Activated naive CD8-positive, alpha-beta T cell (primary cell): Measurements from ENCODE around the gene FREY1.

Experiments used
- H3K27ac Mint-ChIP-seq: one replicate; pipeline ENCODE4 v1.8.0; 2021; ENCODE audit warnings: mixed read lengths
- H3K27me3 Mint-ChIP-seq: one replicate; pipeline ENCODE4 v1.8.0; 2021; ENCODE audit warnings: mixed read lengths
- H3K36me3 Mint-ChIP-seq: one replicate; pipeline ENCODE4 v1.8.0; 2021; ENCODE audit warnings: mixed read lengths
- H3K4me1 Mint-ChIP-seq: one replicate; pipeline ENCODE4 v1.8.0; 2021; ENCODE audit warnings: low read depth, mixed read lengths
- H3K4me3 Mint-ChIP-seq: one replicate; pipeline ENCODE4 v1.8.0; 2021; ENCODE audit warnings: mild to moderate bottlenecking, mixed read lengths
- H3K9me3 Mint-ChIP-seq: one replicate; pipeline ENCODE4 v1.8.0; 2021; ENCODE audit warnings: low read depth, mixed read lengths

FREY1 gene

DNA sequence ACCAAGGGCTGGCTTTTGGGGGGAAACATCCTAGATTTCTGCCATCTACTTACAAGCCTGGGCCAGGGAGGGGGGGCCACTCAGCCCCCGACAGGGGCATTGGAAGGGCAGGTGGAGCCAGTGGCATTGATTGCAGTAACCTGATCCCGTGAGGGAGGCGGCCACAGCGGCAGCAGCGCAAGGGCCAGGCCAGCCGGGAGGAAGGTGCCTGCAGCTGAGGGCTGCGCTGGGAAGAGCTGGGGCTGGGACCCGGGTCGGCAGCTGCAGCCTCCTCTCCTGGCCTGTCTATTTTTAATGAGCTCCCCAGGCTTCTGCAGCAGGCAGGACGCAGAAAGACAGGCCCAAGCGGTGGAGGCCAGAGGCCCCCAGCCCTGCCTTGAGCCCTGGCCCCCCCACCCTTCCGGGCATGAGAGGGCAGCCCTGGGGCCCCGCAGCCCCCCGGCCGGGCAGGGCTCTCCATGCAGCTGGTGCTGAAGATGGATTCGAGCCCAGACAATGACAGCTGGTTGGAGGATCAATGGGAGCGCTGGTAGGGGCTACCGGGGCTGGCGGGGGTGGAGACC, 10.6 kb downstream of the FREY1 start:
- Mint-ChIP-seq H3K36me3 (no peaks in the 10 kb centered on the region), H3K4me1 (peaks cover 2% of the 10 kb centered on the region), H3K4me3 (no peak overlapping the region), H3K9me3 (no peaks in the 10 kb centered on the region), H3K27ac (no peak overlapping the region), H3K27me3 (peaks cover 16% of the 10 kb centered on the region)

GRCh38 chr11:45895553-45896259, 11.4 kb downstream of the FREY1 start:
- H3K4me1 Mint-ChIP-seq = peaks cover 2% of the 10 kb centered on the region
- no peak overlapping the region for H3K4me3 Mint-ChIP-seq
- H3K36me3 Mint-ChIP-seq = no peaks in the 10 kb centered on the region
- no peak overlapping the region for H3K27ac Mint-ChIP-seq
- H3K27me3 Mint-ChIP-seq = peaks cover 16% of the 10 kb centered on the region
- no peaks in the 10 kb centered on the region for H3K9me3 Mint-ChIP-seq

DNA sequence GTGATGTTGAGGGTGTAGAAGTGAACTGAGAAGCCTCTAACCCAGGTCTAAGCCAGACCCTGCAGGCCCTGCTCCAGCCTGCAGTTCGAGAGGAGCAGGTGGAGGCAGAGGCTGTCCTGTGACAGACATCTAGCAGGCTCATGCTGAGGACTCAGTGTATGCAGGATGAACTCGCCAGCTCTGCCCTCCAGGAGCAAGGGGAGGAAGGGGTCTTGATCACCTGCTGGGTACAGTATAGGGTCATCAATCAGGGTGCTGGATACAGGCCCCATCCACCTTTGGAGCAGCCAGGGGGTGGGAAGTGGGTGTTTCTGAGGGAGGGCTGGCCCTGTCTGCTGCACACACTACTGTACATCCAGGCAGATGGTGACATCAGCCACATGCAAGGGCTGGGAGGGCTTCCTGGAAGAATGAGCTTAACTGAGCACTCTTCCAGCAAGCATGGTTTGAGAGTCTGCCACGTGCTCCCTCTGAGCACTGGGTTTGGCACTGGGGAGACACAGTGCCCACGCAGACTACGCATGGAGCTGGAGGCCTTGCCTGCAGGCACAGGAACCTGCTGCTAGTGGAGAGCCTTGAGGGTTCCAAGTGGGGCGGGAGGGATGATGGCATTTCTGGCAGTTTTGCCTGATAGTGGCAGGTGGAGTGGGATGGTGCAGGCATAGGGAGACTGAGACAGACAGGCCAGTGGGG, 12.4 kb downstream of the FREY1 start:
- peaks cover 16% of the 10 kb centered on the region for H3K27me3 Mint-ChIP-seq
- no peaks in the 10 kb centered on the region for H3K36me3 Mint-ChIP-seq
- H3K9me3 Mint-ChIP-seq = no peaks in the 10 kb centered on the region
- no peak overlapping the region for H3K27ac Mint-ChIP-seq
- H3K4me3 Mint-ChIP-seq = no peak overlapping the region
- H3K4me1 Mint-ChIP-seq = peaks cover 2% of the 10 kb centered on the region

- no peak overlapping the region for H3K4me3 Mint-ChIP-seq
- peaks cover 11% of the 10 kb centered on the region for H3K27me3 Mint-ChIP-seq
- H3K27ac Mint-ChIP-seq = no peak overlapping the region
- H3K4me1 Mint-ChIP-seq = no peaks in the 10 kb centered on the region
- H3K36me3 Mint-ChIP-seq = no peaks in the 10 kb centered on the region
- no peaks in the 10 kb centered on the region for H3K9me3 Mint-ChIP-seq
These were observed 14.2 kb downstream of the FREY1 start for GRCh38 chr11:45892856-45893255.

- H3K36me3 Mint-ChIP-seq = no peaks in the 10 kb centered on the region
- H3K4me3 Mint-ChIP-seq = no peak overlapping the region
- H3K27ac Mint-ChIP-seq = no peak overlapping the region
- H3K9me3 Mint-ChIP-seq = no peaks in the 10 kb centered on the region
- H3K4me1 Mint-ChIP-seq = no peaks in the 10 kb centered on the region
- H3K27me3 Mint-ChIP-seq = peaks cover 10% of the 10 kb centered on the region
These were observed 16.1 kb downstream of the FREY1 start for GRCh38 chr11:45890886-45891550.

DNA sequence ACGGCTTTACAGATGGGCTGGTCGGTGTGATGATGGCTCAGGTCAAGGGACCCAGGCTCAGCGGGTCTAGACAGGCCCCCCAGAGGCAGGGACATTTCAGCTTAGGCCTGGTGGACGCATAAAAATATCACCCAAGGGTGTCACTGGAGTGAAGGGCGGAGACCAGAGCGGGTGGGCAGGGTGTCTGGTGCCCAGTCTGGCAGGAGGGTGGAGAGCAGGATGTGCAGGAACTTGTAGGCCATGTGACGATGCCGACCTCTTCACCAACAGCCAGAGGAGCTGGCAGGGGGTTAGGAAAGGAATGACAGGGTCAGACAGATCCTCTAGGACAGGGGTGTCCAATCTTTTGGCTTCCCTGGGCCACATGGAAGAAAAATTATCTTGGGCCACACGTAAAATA, 17.1 kb downstream of the FREY1 start:
- Mint-ChIP-seq H3K9me3 (no peaks in the 10 kb centered on the region), H3K27ac (no peak overlapping the region), H3K36me3 (no peaks in the 10 kb centered on the region), H3K27me3 (peaks cover 4% of the 10 kb centered on the region), H3K4me1 (peaks cover 4% of the 10 kb centered on the region), H3K4me3 (no peak overlapping the region)

- Mint-ChIP-seq H3K4me3 (no peak overlapping the region), H3K27me3 (peaks cover under 1% of the 10 kb centered on the region), H3K36me3 (no peaks in the 10 kb centered on the region), H3K4me1 (peaks cover 5% of the 10 kb centered on the region), H3K27ac (no peak overlapping the region), H3K9me3 (no peaks in the 10 kb centered on the region)
These were observed 17.5 kb downstream of the FREY1 start for GRCh38 chr11:45889555-45889954.

- H3K27me3 Mint-ChIP-seq = peaks cover 3% of the 10 kb centered on the region
- peaks cover 7% of the 10 kb centered on the region for H3K4me1 Mint-ChIP-seq
- peak overlapping the region; percentile 47 for H3K4me3 Mint-ChIP-seq
- H3K36me3 Mint-ChIP-seq = no peaks in the 10 kb centered on the region
- no peak overlapping the region for H3K27ac Mint-ChIP-seq
- H3K9me3 Mint-ChIP-seq = no peaks in the 10 kb centered on the region
These were observed 19.5 kb downstream of the FREY1 start for GRCh38 chr11:45887587-45887986.

DNA sequence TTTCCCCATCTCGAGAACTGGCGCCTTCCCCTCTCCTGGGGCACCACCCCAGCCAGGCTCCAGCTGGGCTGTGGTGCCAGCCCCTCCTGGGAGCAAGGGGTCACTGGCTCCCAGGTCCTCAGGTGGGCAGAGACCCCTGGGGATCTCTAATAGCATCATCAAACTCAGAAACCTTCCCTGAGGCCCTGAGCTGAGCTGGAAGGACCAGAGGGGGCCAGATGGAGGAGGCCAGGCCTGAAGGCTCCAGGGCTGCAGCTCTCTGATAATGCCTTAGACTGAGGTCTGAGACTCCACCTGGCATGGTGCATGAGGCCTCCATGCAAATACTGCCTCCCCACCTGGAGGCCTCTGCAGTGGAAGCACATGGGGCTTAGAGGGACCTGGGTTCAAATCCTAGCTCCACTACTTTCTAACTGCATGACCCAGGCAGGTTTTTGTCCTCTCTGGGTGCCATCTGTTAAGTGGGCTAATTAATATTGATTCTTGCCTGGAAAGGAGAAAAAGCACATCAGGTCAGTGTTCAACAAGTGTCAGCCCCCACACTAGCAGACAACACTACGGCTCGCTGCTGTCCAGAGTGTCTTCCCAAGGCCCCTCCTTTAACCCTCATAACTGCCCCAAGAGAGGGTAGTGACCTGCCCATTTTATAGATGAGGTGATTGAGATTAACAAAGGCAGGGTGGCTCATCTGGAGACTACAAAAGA, 20.1 kb downstream of the FREY1 start:
- Mint-ChIP-seq H3K27me3 (peaks cover 3% of the 10 kb centered on the region), H3K27ac (no peak overlapping the region), H3K4me1 (peaks cover 7% of the 10 kb centered on the region), H3K36me3 (peaks cover 5% of the 10 kb centered on the region), H3K9me3 (no peaks in the 10 kb centered on the region), H3K4me3 (peak overlapping the region; percentile 47)

- Mint-ChIP-seq H3K9me3 (no peaks in the 10 kb centered on the region), H3K4me3 (no peak overlapping the region), H3K27me3 (peaks cover 3% of the 10 kb centered on the region), H3K27ac (no peak overlapping the region), H3K36me3 (peaks cover 5% of the 10 kb centered on the region), H3K4me1 (peaks cover 7% of the 10 kb centered on the region)
These were observed 20.9 kb downstream of the FREY1 start for GRCh38 chr11:45885921-45886721.

GRCh38 chr11:45885274-45885920, 21.7 kb downstream of the FREY1 start, which contains the start of gene MAPK8IP1:
TSS of gene MAPK8IP1 (plus strand) at chr11:45885651. CDS start at chr11:45885821, 170 bp downstream.
- no peaks in the 10 kb centered on the region for H3K9me3 Mint-ChIP-seq
- H3K4me1 Mint-ChIP-seq = peaks cover 7% of the 10 kb centered on the region
- H3K4me3 Mint-ChIP-seq = peak within 1 kb of the TSS; percentile 69
- peaks cover 3% of the 10 kb centered on the region for H3K27me3 Mint-ChIP-seq
- H3K27ac Mint-ChIP-seq = no peak within 1 kb of the TSS
- peaks cover 6% of the 10 kb centered on the region for H3K36me3 Mint-ChIP-seq

GRCh38 chr11:45884596-45885185, 22.4 kb downstream of the FREY1 start:
- H3K36me3 Mint-ChIP-seq = peaks cover 10% of the 10 kb centered on the region
- peak overlapping the region; percentile 69 for H3K4me3 Mint-ChIP-seq
- H3K27me3 Mint-ChIP-seq = peaks cover 3% of the 10 kb centered on the region
- no peaks in the 10 kb centered on the region for H3K9me3 Mint-ChIP-seq
- peaks cover 7% of the 10 kb centered on the region for H3K4me1 Mint-ChIP-seq
- no peak overlapping the region for H3K27ac Mint-ChIP-seq

GRCh38 chr11:45881708-45882368, 25.2 kb downstream of the FREY1 start:
- H3K4me3 Mint-ChIP-seq = no peak overlapping the region

More at GRCh38 chr11:45881708-45882368, 25.2 kb downstream of the FREY1 start:
- H3K9me3 Mint-ChIP-seq = no peaks in the 10 kb centered on the region
- peaks cover 3% of the 10 kb centered on the region for H3K27me3 Mint-ChIP-seq
- H3K27ac Mint-ChIP-seq = no peak overlapping the region
- H3K36me3 Mint-ChIP-seq = peaks cover 20% of the 10 kb centered on the region
- peaks cover 7% of the 10 kb centered on the region for H3K4me1 Mint-ChIP-seq
